Motor neuron (in vitro differentiated cells): Measurements from ENCODE around the gene ANKUB1. TPM values are rescaled to one million over a fixed set of nuclear protein-coding genes. Genes with fewer than 3 reads are reported as not detected.

Experiments used
- ATAC-seq, 8 experiments: fragments of 200-7000 bp; cut with Tn5 transposase; replicated peaks in 6 of 8; 2 replicates each; pipeline ENCODE4 v1.8.0; 2021; ENCODE audit warnings: mild to moderate bottlenecking in 8 of 8, moderate library complexity in 8 of 8
- H3K27ac ChIP-seq, 2 donors: fragments of 250-450 bp; sonication (Bioruptor Pico); 2 replicates each; pipeline ENCODE4 v1.9.0; 2021; ENCODE audit warnings: antibody characterized with exemption in 2 of 2, mild to moderate bottlenecking in 2 of 2, moderate library complexity in 1 of 2
- H3K4me1 ChIP-seq, 2 donors: fragments of 250-450 bp; sonication (Bioruptor Pico); replicated peaks in 1 of 2; 2 replicates each; pipeline ENCODE4 v1.6.1; 2021; ENCODE audit warnings: antibody characterized with exemption in 2 of 2, mild to moderate bottlenecking in 2 of 2, moderate library complexity in 1 of 2
- H3K4me3 ChIP-seq, 5 donors: fragments of 250-450 bp; sonication (Bioruptor Pico); 2 replicates each; pipeline ENCODE4 v1.9.0; 2021; ENCODE audit warnings: antibody characterized with exemption in 5 of 5, mild to moderate bottlenecking in 5 of 5, moderate library complexity in 4 of 5
- WGBS, 10 experiments: fragments of 450-650 bp; shearing (Covaris generic); methylation state at CpG; one replicate each; pipeline ENCODE4 v1.0.0; 2022; 5-methylcytosine and 5-hydroxymethylcytosine counted together
- in situ Hi-C, 9 experiments: fragments of 400-800 bp; cut with MboI; loops; one replicate each; pipeline ENCODE4 v1.15.0; 2021; ENCODE audit warnings: low sequenced_read_pairs in 9 of 9, low pct_unique_long_range_greater_than_20kb in 2 of 9; ENCODE audit not compliant: unreplicated experiment in 9 of 9
- total RNA-seq, 8 experiments: library from RNA; unstranded; fragments of 300-600 nt; gene quantifications; 2 replicates each; pipeline versions ENCODE4 v1.2.3 to v1.2.4, GENCODE V29; 2022

ANKUB1 gene
- total RNA-seq, 8 experiments from 2014 or later, result 0.36 to 3.1 (median 0.86) TPM; not detected in 2

DNA sequence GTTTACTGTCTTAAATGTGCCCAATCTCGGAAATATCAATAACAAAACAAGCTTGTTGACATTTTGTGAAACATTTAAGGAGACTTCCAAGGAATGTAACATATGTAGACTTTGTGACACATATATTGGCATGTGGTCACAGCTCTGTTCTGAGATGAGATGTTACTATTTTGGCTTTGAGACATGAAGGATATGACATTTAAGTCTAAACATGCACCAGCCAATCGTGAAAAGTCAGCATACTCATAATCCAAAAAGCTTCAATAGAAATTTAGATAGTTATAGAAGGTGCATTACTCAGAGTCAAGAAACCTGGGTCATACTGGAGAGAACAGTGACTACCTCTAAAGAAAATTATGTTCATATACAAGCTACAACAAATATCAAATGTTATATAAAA is 53.5 kb downstream of the ANKUB1 start:
- in situ Hi-C loops, result no loop called here
- H3K4me3 ChIP-seq, result no peak overlapping the region
- 52 to 100% (median 89%) methylated on average over 2 of the region's 2 CpGs; no CpG with 5 or more reads in 1 of the 10 experiments for WGBS, 10 experiments
- no peak overlapping the region for H3K27ac ChIP-seq
- H3K4me1 ChIP-seq, result no peaks in the 10 kb centered on the region
- no peak for ATAC-seq

- in situ Hi-C loops, result no loop called here
- H3K4me3 ChIP-seq, result no peak overlapping the region
- no peak overlapping the region for H3K27ac ChIP-seq
- ATAC-seq, result no peak
- no peaks in the 10 kb centered on the region for H3K4me1 ChIP-seq
Observed at GRCh38 chr3:149736953-149737205, 55.5 kb downstream of the ANKUB1 start.

GRCh38 chr3:149736175-149736952 is 56.0 kb downstream of the ANKUB1 start:
- Histone ChIP-seq H3K4me1 (no peaks in the 10 kb centered on the region), H3K4me3 (no peak overlapping the region), H3K27ac (no peak overlapping the region)
- in situ Hi-C loops, result no loop called here
- ATAC-seq, result peak in 2 of 8 experiments; percentile 27 to 45
- WGBS, 10 experiments, result 20 to 96% (median 76%) methylated on average over 1 to 2 of the region's 2 CpGs; no CpG with 5 or more reads in 2 of the 10 experiments

GRCh38 chr3:149732234-149732633 is 60.1 kb downstream of the ANKUB1 start:
- ATAC-seq, result no peak
- no peak overlapping the region for H3K4me3 ChIP-seq
- no peaks in the 10 kb centered on the region for H3K4me1 ChIP-seq
- H3K27ac ChIP-seq, result no peak overlapping the region
- WGBS, 10 experiments, result 54 to 93% (median 84%) methylated on average over 1 to 3 of the region's 3 CpGs
- in situ Hi-C loops, result no loop called here

- in situ Hi-C loops, result no loop called here
- H3K4me3 ChIP-seq, result no peak overlapping the region
- H3K4me1 ChIP-seq, result no peaks in the 10 kb centered on the region
- no peak for ATAC-seq
- 0 to 100% (median 73%) methylated on average over 1 to 2 of the region's 2 CpGs; no CpG with 5 or more reads in 2 of the 10 experiments for WGBS, 10 experiments
- no peak overlapping the region for H3K27ac ChIP-seq
Observed at GRCh38 chr3:149727656-149728055, 64.7 kb downstream of the ANKUB1 start.

DNA sequence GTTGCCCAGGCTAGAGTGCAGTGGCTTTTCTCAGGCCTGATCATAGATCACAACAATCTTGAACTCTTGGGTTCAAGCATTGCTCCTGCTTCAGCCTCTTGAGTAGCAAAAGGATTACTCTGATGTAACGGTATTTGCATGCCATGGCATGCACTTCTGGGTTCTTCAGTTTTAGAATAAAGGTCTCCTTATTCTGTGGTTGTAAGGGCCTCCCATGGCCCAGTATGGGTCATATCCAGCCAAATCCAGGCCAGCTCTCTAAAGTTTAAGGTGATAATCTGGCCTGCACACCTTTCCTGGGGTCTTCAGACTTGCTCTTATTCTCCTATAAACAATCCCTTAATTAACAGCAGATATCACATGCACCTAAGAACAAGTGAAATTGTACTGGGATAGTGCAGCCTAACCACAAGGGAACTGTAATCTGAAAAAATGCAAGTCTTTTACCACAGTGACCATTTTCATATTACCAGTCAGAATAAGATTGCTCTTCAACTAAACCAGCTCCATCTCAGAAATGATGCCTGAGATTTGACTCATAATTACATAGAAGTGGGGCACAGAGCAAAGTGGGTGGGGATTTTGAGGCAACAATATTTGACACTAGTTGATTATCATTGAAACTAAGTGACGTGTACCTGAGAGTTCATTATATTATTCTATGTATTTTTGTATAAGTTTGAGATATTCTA is 65.5 kb downstream of the ANKUB1 start:
- ATAC-seq, result no peak
- WGBS, 10 experiments, result 20 to 100% (median 96%) methylated on average over 1 to 2 of the region's 2 CpGs; no CpG with 5 or more reads in 2 of the 10 experiments
- H3K4me3 ChIP-seq, result no peak overlapping the region
- no peaks in the 10 kb centered on the region for H3K4me1 ChIP-seq
- no peak overlapping the region for H3K27ac ChIP-seq
- in situ Hi-C loops, result no loop called here

- H3K4me3 ChIP-seq, result no peak overlapping the region
- no peaks in the 10 kb centered on the region for H3K4me1 ChIP-seq
- H3K27ac ChIP-seq, result no peak overlapping the region
- in situ Hi-C loops, result loop anchor here in 6 of 9 experiments (25.0 kb wide), 1 partner anchor 211 kb away; no protein-coding TSS in a partner anchor
- no peak for ATAC-seq
Observed at GRCh38 chr3:149723781-149724180, 68.6 kb downstream of the ANKUB1 start.

GRCh38 chr3:149720918-149721317 is 71.4 kb downstream of the ANKUB1 start:
- no peak for ATAC-seq
- Histone ChIP-seq H3K4me3 (no peak overlapping the region), H3K27ac (no peak overlapping the region), H3K4me1 (no peaks in the 10 kb centered on the region)
- WGBS, 10 experiments, result 83 to 100% (median 94%) methylated on average over 1 to 2 of the region's 2 CpGs
- in situ Hi-C loops, result loop anchor here in 6 of 9 experiments (25.0 kb wide), 1 partner anchor 209 kb away; no protein-coding TSS in a partner anchor

GRCh38 chr3:149717391-149718056 is 74.8 kb downstream of the ANKUB1 start:
- Histone ChIP-seq H3K27ac (no peak overlapping the region), H3K4me3 (no peak overlapping the region), H3K4me1 (no peaks in the 10 kb centered on the region)
- in situ Hi-C loops, result loop anchor here in 7 of 9 experiments (10.0 to 25.0 kb wide), 2 partner anchors 203 to 205 kb away; no protein-coding TSS in a partner anchor
- peak in 5 of 8 experiments; percentile 37 to 78 (median 45) for ATAC-seq
- 0 to 53% (median 23%) methylated on average over 1 to 2 of the region's 2 CpGs; no CpG with 5 or more reads in 1 of the 10 experiments for WGBS, 10 experiments

GRCh38 chr3:149716984-149717383 is 75.4 kb downstream of the ANKUB1 start:
- no peak overlapping the region for H3K4me3 ChIP-seq
- in situ Hi-C loops, result loop anchor here in 7 of 9 experiments (10.0 to 25.0 kb wide), 2 partner anchors 202 to 205 kb away; no protein-coding TSS in a partner anchor
- H3K4me1 ChIP-seq, result no peaks in the 10 kb centered on the region
- ATAC-seq, result no peak
- 71 to 88% (median 81%) methylated on average over 4 to 6 of the region's 6 CpGs; no CpG with 5 or more reads in 3 of the 10 experiments for WGBS, 10 experiments
- H3K27ac ChIP-seq, result no peak overlapping the region

GRCh38 chr3:149715247-149715646 is 77.1 kb downstream of the ANKUB1 start:
- ATAC-seq, result no peak
- no peak overlapping the region for H3K4me3 ChIP-seq
- no peaks in the 10 kb centered on the region for H3K4me1 ChIP-seq
- in situ Hi-C loops, result loop anchor here in 7 of 9 experiments (10.0 to 25.0 kb wide), 2 partner anchors 200 to 203 kb away; no protein-coding TSS in a partner anchor
- WGBS, 10 experiments, result 90 to 91% methylated on average over 7 to 8 of the region's 13 CpGs; no CpG with 5 or more reads in 8 of the 10 experiments
- no peak overlapping the region for H3K27ac ChIP-seq

- WGBS, 10 experiments, result 80 to 100% (median 90%) methylated on average over 1 to 10 of the region's 38 CpGs; no CpG with 5 or more reads in 5 of the 10 experiments
- no peaks in the 10 kb centered on the region for H3K4me1 ChIP-seq
- no peak overlapping the region for H3K4me3 ChIP-seq
- in situ Hi-C loops, result loop anchor here in 7 of 9 experiments (10.0 to 25.0 kb wide), 2 partner anchors 199 to 202 kb away; no protein-coding TSS in a partner anchor
- no peak overlapping the region for H3K27ac ChIP-seq
- ATAC-seq, result no peak
Observed at GRCh38 chr3:149713730-149714654, 78.4 kb downstream of the ANKUB1 start.
